HCT116 (cell line): ENCODE measurements around the gene LRRC74B. TPM values are rescaled to one million over a fixed set of nuclear protein-coding genes. Genes with fewer than 3 reads are reported as not detected.

Source experiments
- ATAC-seq: fragments of 200-7000 bp; cut with Tn5 transposase; 2 replicates; pipeline ENCODE4 v1.9.1; 2020; ENCODE audit warnings: mild to moderate bottlenecking, moderate library complexity
- BruUV-seq: library from RNA; stranded (reverse); fragments of 400-500 nt; replicated peaks from 2 replicates; lab custom pipeline; 2021; lab: Mats Ljungman, UMichigan
- CTCF ChIA-PET: fragments of 300-600 bp; sonication (Branson Sonifier 250); formaldehyde crosslinking; loops from one replicate; lab custom pipeline; 2021; ENCODE audit warnings: antibody characterized with exemption; lab: Charles Lee
- POLR2A ChIA-PET: fragments of 300-600, 350-600 bp; sonication (Branson Sonifier 250); formaldehyde crosslinking; loops from one replicate; lab custom pipeline; 2021; ENCODE audit warnings: antibody characterized with exemption; lab: Charles Lee
- RAD21 ChIA-PET, 2 experiments: fragments of 300-600 bp; sonication (Branson Sonifier 250); formaldehyde crosslinking; loops; one replicate each; lab custom pipeline; 2023; ENCODE audit warnings: low total read pairs in 2 of 2; ENCODE audit not compliant: uncharacterized antibody in 2 of 2, unreplicated experiment in 2 of 2, low non-redundant PET in 1 of 2; lab: Charles Lee
- DNase-seq: peaks from one replicate; pipeline ENCODE4 v3.0.0-alpha.2; 2010; ENCODE audit warnings: low read depth, low spot score
- H2AFZ ChIP-seq: fragments of 200-600 bp; shearing (Covaris generic), sonication (generic); 2 replicates; pipeline ENCODE4 v1.6.1; 2017; ENCODE audit warnings: low read depth, mixed run types, mixed read lengths, antibody characterized with exemption, low read length; ENCODE audit not compliant: poor library complexity, severe bottlenecking
- H3K27ac ChIP-seq: 2 replicates; pipeline ENCODE4 v1.5.1; 2012; ENCODE audit warnings: low read depth, low read length
- H3K27me3 ChIP-seq: fragments of 200-600 bp; sonication (generic); 2 replicates; pipeline ENCODE4 v1.6.1; 2016; ENCODE audit warnings: mixed run types, low read length, mixed read lengths; ENCODE audit not compliant: insufficient read depth
- H3K36me3 ChIP-seq, 2 experiments: fragments of 200-500 bp in 1 of 2; fragments of 200-600 bp in 1 of 2; sonication (Bioruptor generic) in 1 of 2; sonication (generic) in 1 of 2; 2 replicates each; pipeline versions ENCODE4 v1.5.1 to v1.6.1; 2014 to 2016; ENCODE audit warnings: low read length in 2 of 2, inconsistent platforms in 1 of 2, mixed read lengths in 1 of 2, mixed run types in 1 of 2; ENCODE audit not compliant: insufficient read depth in 2 of 2, control insufficient read depth in 1 of 2
- H3K4me1 ChIP-seq, 2 experiments: fragments of 200-600 bp in 1 of 2; sonication (generic) in 1 of 2; 2 replicates each; pipeline versions ENCODE4 v1.5.1 to v1.6.1; 2012 to 2017; ENCODE audit warnings: low read length in 2 of 2, inconsistent platforms in 1 of 2, mild to moderate bottlenecking in 1 of 2, mixed read lengths in 1 of 2, mixed run types in 1 of 2, moderate library complexity in 1 of 2; ENCODE audit not compliant: insufficient read depth in 2 of 2, control insufficient read depth in 1 of 2
- H3K4me2 ChIP-seq: fragments of 200-600 bp; sonication (generic); 2 replicates; pipeline ENCODE4 v1.6.1; 2017; ENCODE audit warnings: mixed run types, low read length, mixed read lengths
- H3K4me3 ChIP-seq, 2 experiments: fragments of 200-600 bp in 1 of 2; sonication (generic) in 1 of 2; replicated peaks in 1 of 2; 2 replicates each; pipeline ENCODE4 v1.5.1; 2011 to 2016; ENCODE audit warnings: low read length in 2 of 2, control low read depth in 1 of 2, low read depth in 1 of 2, mild to moderate bottlenecking in 1 of 2, mixed read lengths in 1 of 2, mixed run types in 1 of 2
- H3K79me2 ChIP-seq: fragments of 200-600 bp; sonication (generic); 2 replicates; pipeline ENCODE4 v1.6.1; 2017; ENCODE audit warnings: mild to moderate bottlenecking, mixed run types, low read length, moderate library complexity, mixed read lengths; ENCODE audit not compliant: insufficient read depth
- H3K9ac ChIP-seq: fragments of 200-600 bp; sonication (generic); 2 replicates; pipeline ENCODE4 v1.6.1; 2016; ENCODE audit warnings: low read length, mixed read lengths
- H3K9me2 ChIP-seq: fragments of 200-600 bp; sonication (generic), shearing (Covaris generic); 2 replicates; pipeline ENCODE4 v1.6.1; 2017; ENCODE audit warnings: mixed run types, mild to moderate bottlenecking, moderate library complexity; ENCODE audit not compliant: insufficient read depth
- H3K9me3 ChIP-seq, 2 experiments: fragments of 200-500 bp in 1 of 2; fragments of 200-600 bp in 1 of 2; sonication (Bioruptor generic) in 1 of 2; sonication (generic) in 1 of 2; 2 replicates each; pipeline ENCODE4 v1.6.1; 2014 to 2017; ENCODE audit warnings: low read length in 2 of 2, mixed read lengths in 2 of 2, inconsistent platforms in 1 of 2, low read depth in 1 of 2, mild to moderate bottlenecking in 1 of 2, mixed run types in 1 of 2, moderate library complexity in 1 of 2; ENCODE audit not compliant: control insufficient read depth in 1 of 2, insufficient read depth in 1 of 2
- H4K20me1 ChIP-seq: fragments of 200-600 bp; sonication (generic), shearing (Covaris generic); 2 replicates; pipeline ENCODE4 v1.6.1; 2017; ENCODE audit warnings: mixed run types, mild to moderate bottlenecking, moderate library complexity; ENCODE audit not compliant: insufficient read depth
- CTCF ChIP-seq, 3 experiments: fragments of 200-600 bp in 1 of 3; sonication (generic) in 1 of 3; IDR thresholded peaks in 2 of 3; conservative IDR thresholded peaks in 1 of 3; 2 replicates each; pipeline ENCODE4 v1.5.1; 2012 to 2017; ENCODE audit warnings: low read depth in 2 of 3, low read length in 2 of 3, antibody characterized with exemption in 1 of 3, borderline replicate concordance in 1 of 3, control low read depth in 1 of 3, mild to moderate bottlenecking in 1 of 3, mixed read lengths in 1 of 3, mixed run types in 1 of 3, moderate library complexity in 1 of 3; ENCODE audit not compliant: insufficient read depth in 1 of 3
- ELF1 ChIP-seq: IDR thresholded peaks from 2 replicates; pipeline ENCODE4 v1.6.1; 2012; ENCODE audit warnings: low read depth, borderline replicate concordance
- EZH2phosphoT487 ChIP-seq: fragments of 200-600 bp; IDR thresholded peaks from 2 replicates; pipeline ENCODE4 v1.6.1; 2018; ENCODE audit warnings: antibody characterized with exemption, borderline replicate concordance
- RAD21 ChIP-seq: IDR thresholded peaks from 2 replicates; pipeline ENCODE4 v1.6.1; 2012; ENCODE audit warnings: low read depth, mild to moderate bottlenecking
- SP1 ChIP-seq: IDR thresholded peaks from 2 replicates; pipeline ENCODE4 v1.6.1; 2012; ENCODE audit warnings: low read depth
- intact Hi-C: fragments of 100-400 bp; cut with micrococcal nuclease; formaldehyde crosslinking; loops from 2 replicates; pipeline ENCODE4 v1.10.0; 2022
- total RNA-seq: library from RNA; stranded (reverse); gene quantifications from one replicate; pipeline ENCODE4 v1.2.1, GENCODE V29; 2021; ENCODE audit not compliant: unreplicated experiment
- TF ChIP-seq, protein P1 (sequence below): IDR thresholded peaks from 2 replicates; pipeline ENCODE4 v1.6.1; 2012

The LRRC74B gene
- total RNA-seq, 1 experiment from 2014 or later: not detected

DNA sequence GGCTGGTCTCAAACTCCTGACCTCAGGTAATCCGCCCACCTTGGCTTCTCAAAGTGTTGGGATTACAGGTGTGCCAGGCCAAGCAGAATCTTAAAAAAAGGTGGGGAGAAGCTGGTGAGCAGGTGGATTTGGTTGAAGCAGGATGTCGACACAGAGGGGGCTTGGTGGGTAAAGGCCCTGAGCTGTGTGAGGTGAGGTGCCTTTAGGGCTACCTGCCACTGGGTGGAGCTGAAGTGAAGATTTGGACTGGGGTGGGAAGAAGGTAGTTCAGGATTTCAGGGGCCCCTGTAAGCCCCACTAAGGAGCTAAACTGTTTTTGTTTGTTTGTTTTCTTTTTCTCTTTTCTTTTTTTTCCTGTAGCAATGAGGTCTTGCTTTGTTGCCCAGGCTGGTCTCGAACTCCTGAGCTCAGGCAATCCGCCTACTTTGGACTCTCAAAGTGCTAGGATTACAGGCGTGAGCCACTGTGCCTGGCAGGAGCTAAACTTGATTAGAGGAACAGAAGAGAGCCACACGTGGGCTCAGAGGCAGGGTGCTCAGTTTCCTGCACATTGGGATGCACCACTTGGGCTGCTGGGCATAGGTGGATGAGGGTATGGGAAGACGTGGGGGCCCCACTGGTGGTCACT lies 24.8 kb upstream of the LRRC74B start:
- Histone ChIP-seq H2AFZ (no peak overlapping the region), H3K79me2 (no peaks in the 10 kb centered on the region), H4K20me1 (no peaks in the 10 kb centered on the region), H3K9me3 (no peaks in the 10 kb centered on the region), H3K27ac (no peak overlapping the region), H3K4me2 (no peak overlapping the region), H3K9ac (no peak overlapping the region), H3K4me1 (no peaks in the 10 kb centered on the region), H3K4me3 (no peak overlapping the region), H3K9me2 (no peaks in the 10 kb centered on the region), H3K27me3 (no peaks in the 10 kb centered on the region), H3K36me3 (no peaks in the 10 kb centered on the region)
- RAD21 ChIA-PET: interaction anchor here in 1 of 2 experiments (0.6 kb wide), 2 partner anchors 17 to 647 kb away, joined by 3 to 4 read pairs; no protein-coding TSS in a partner anchor
- DNase-seq (no peak), ATAC-seq (peak; percentile 86)
- POLR2A ChIA-PET: no interaction called here
- no TSS peak for BruUV-seq
- TF ChIP-seq EZH2phosphoT487: no peak
- TF ChIP-seq CTCF (IDR thresholded peaks at IDR 0.05 in 2 of 3, conservative IDR thresholded peaks at IDR 0.05 in 1 of 3; ENCODE audit: borderline replicate concordance in 1 of 3, insufficient read depth in 1 of 3, low read depth in 2 of 3, low read length in 2 of 3): peak; percentile 23 to 65 (median 60); a peak in 5 of 6 replicates
- CTCF ChIA-PET: interaction anchor here (0.7 to 1.8 kb wide), 7 partner anchors 18 to 135 kb away, joined by 3 to 7 read pairs (median 3); partner anchors contain the start of genes LRRC74B and THAP7
- intact Hi-C loops: no loop called here

DNA sequence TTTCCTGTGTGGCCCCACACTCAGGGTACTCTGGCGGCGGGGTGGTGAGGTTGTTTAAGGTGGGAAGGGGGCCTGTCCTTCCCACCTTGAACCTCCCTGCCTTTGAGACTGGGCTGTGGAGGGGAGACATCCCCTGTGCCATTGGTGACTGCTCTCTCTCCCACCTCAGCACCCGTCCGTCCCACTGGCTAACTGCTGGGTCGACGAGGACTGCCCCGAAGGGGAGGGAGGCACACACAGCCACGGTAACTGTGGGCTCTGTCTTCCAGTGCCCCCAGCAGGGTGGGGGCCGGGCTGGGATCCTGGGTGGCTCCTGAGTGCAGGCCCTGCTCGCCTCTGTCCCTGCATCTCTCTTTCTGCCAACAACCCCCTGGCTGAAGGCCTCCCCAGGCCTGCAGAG lies 23.2 kb upstream of the LRRC74B start:
- H3K4me2 ChIP-seq: no peak overlapping the region
- H3K36me3 ChIP-seq: no peaks in the 10 kb centered on the region
- ATAC-seq (no peak), DNase-seq (no peak)
- no peaks in the 10 kb centered on the region for H4K20me1 ChIP-seq
- ChIA-PET RAD21 (no interaction called here), POLR2A (no interaction called here)
- H3K27ac ChIP-seq: no peak overlapping the region
- no peaks in the 10 kb centered on the region for H3K9me2 ChIP-seq
- H2AFZ ChIP-seq: no peak overlapping the region
- no peaks in the 10 kb centered on the region for H3K4me1 ChIP-seq
- no peak overlapping the region for H3K4me3 ChIP-seq
- no peaks in the 10 kb centered on the region for H3K9me3 ChIP-seq
- H3K79me2 ChIP-seq: no peaks in the 10 kb centered on the region
- H3K9ac ChIP-seq: no peak overlapping the region
- TF ChIP-seq ELF1: no peak
- TF ChIP-seq, protein P1, sequence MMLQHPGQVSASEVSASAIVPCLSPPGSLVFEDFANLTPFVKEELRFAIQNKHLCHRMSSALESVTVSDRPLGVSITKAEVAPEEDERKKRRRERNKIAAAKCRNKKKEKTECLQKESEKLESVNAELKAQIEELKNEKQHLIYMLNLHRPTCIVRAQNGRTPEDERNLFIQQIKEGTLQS: no peak
- TF ChIP-seq SP1: no peak
- TF ChIP-seq CTCF (IDR thresholded peaks at IDR 0.05 in 2 of 3, conservative IDR thresholded peaks at IDR 0.05 in 1 of 3; ENCODE audit: borderline replicate concordance in 1 of 3, insufficient read depth in 1 of 3, low read depth in 2 of 3, low read length in 2 of 3): no peak
- no peak for TF ChIP-seq RAD21
- TF ChIP-seq, all 23 proteins: peak for 0
- intact Hi-C loops: no loop called here
- H3K27me3 ChIP-seq: no peaks in the 10 kb centered on the region
- CTCF ChIA-PET: no interaction called here
- BruUV-seq: no TSS peak
